Measurements from ENCODE around the gene PPP2R3C. TPM values are rescaled to one million over a fixed set of nuclear protein-coding genes. Genes with fewer than 3 reads are reported as not detected.

The PPP2R3C gene
- total RNA-seq, 1 experiment from 2014 or later = 56.2 TPM

Other genes with a start within 250 kb of the PPP2R3C start
- 70.3 and 71.5 TPM in 2 replicates for gene BAZ1A, start 246.6 kb downstream of the PPP2R3C start, total RNA-seq (2021)
- 60.2 and 60.3 TPM in 2 replicates for gene SRP54, start 139.0 kb downstream of the PPP2R3C start, total RNA-seq (2021)
- 52.9 and 59.2 TPM in 2 replicates for gene FAM177A1, start 75.7 kb downstream of the PPP2R3C start, total RNA-seq (2021)
- gene PRORP, start 562 bp upstream of the PPP2R3C start, total RNA-seq (2021) = 41.5 and 46.5 TPM in 2 replicates
- gene PSMA6, start 170.4 kb upstream of the PPP2R3C start, total RNA-seq (2021) = 364 and 392 TPM in 2 replicates

Data from A673 (cell line).